NT2/D1 (cell line): ENCODE results near the gene ARRB1.

Source experiments
- DNase-seq: peaks from one replicate; pipeline ENCODE4 v3.0.0-alpha.2; 2011; ENCODE audit warnings: low read depth, low spot score
- H3K27me3 ChIP-seq: 2 replicates; pipeline ENCODE4 v1.6.0; 2011; ENCODE audit warnings: mild to moderate bottlenecking; ENCODE audit not compliant: insufficient read length, insufficient read depth
- H3K36me3 ChIP-seq: 2 replicates; pipeline ENCODE4 v1.6.1; 2011; ENCODE audit warnings: mild to moderate bottlenecking, low read length, mixed read lengths; ENCODE audit not compliant: insufficient read depth, insufficient read length
- H3K4me1 ChIP-seq: 2 replicates; pipeline ENCODE4 v1.5.1; 2011; ENCODE audit not compliant: insufficient read depth, insufficient read length
- H3K4me3 ChIP-seq: 2 replicates; pipeline ENCODE4 v1.5.1; 2011; ENCODE audit warnings: low read depth; ENCODE audit not compliant: insufficient read length
- H3K9ac ChIP-seq: 2 replicates; pipeline ENCODE4 v1.6.0; 2011; ENCODE audit warnings: low read depth; ENCODE audit not compliant: insufficient read length
- H3K9me3 ChIP-seq: 2 replicates; pipeline ENCODE4 v1.5.1; 2011; ENCODE audit warnings: mild to moderate bottlenecking, low read length; ENCODE audit not compliant: insufficient read depth
- SUZ12 ChIP-seq: IDR thresholded peaks from 2 replicates; pipeline ENCODE4 v1.6.1; 2011; ENCODE audit not compliant: insufficient read length, insufficient read depth; ENCODE audit errors: extremely low read depth
- YY1 ChIP-seq: IDR thresholded peaks from 2 replicates; pipeline ENCODE4 v1.6.1; 2011; ENCODE audit not compliant: insufficient read length, insufficient read depth
- ZNF274 ChIP-seq: IDR thresholded peaks from 2 replicates; pipeline ENCODE4 v1.6.1; 2011; ENCODE audit warnings: mild to moderate bottlenecking, low read depth, low read length

The ARRB1 gene

GRCh38 chr11:75264971-75265370 lies 86.5 kb downstream of the ARRB1 start:
- no peaks in the 10 kb centered on the region for H3K9me3 ChIP-seq
- no peak overlapping the region for H3K9ac ChIP-seq
- H3K4me3 ChIP-seq: no peak overlapping the region
- H3K4me1 ChIP-seq: peaks cover 7% of the 10 kb centered on the region
- no peaks in the 10 kb centered on the region for H3K27me3 ChIP-seq
- TF ChIP-seq SUZ12: no peak
- no peak for TF ChIP-seq ZNF274
- TF ChIP-seq YY1: no peak
- no peak for DNase-seq
- peaks cover 53% of the 10 kb centered on the region for H3K36me3 ChIP-seq

GRCh38 chr11:75264356-75264755 lies 87.1 kb downstream of the ARRB1 start:
- Histone ChIP-seq H3K4me3 (no peak overlapping the region), H3K9me3 (no peaks in the 10 kb centered on the region), H3K9ac (no peak overlapping the region), H3K4me1 (peaks cover 7% of the 10 kb centered on the region), H3K36me3 (peaks cover 46% of the 10 kb centered on the region), H3K27me3 (no peaks in the 10 kb centered on the region)
- TF ChIP-seq YY1 (no peak), ZNF274 (no peak), SUZ12 (no peak)
- DNase-seq: no peak

- no peak for DNase-seq
- Histone ChIP-seq H3K9me3 (no peaks in the 10 kb centered on the region), H3K9ac (no peak overlapping the region), H3K36me3 (peaks cover 42% of the 10 kb centered on the region), H3K4me1 (peaks cover 7% of the 10 kb centered on the region), H3K4me3 (no peak overlapping the region), H3K27me3 (no peaks in the 10 kb centered on the region)
- TF ChIP-seq SUZ12 (no peak), YY1 (no peak), ZNF274 (no peak)
Measured at GRCh38 chr11:75263944-75264349, 87.5 kb downstream of the ARRB1 start.

- TF ChIP-seq YY1: no peak
- TF ChIP-seq ZNF274: no peak
- TF ChIP-seq SUZ12: no peak
- DNase-seq: no peak
- Histone ChIP-seq H3K27me3 (no peaks in the 10 kb centered on the region), H3K4me3 (no peak overlapping the region), H3K36me3 (peaks cover 37% of the 10 kb centered on the region), H3K9me3 (no peaks in the 10 kb centered on the region), H3K9ac (no peak overlapping the region), H3K4me1 (peaks cover 7% of the 10 kb centered on the region)
Measured at GRCh38 chr11:75262961-75263852, 88.3 kb downstream of the ARRB1 start.

GRCh38 chr11:75262436-75262835 lies 89.0 kb downstream of the ARRB1 start:
- Histone ChIP-seq H3K4me3 (no peak overlapping the region), H3K27me3 (no peaks in the 10 kb centered on the region), H3K9ac (no peak overlapping the region), H3K4me1 (peaks cover 7% of the 10 kb centered on the region), H3K9me3 (no peaks in the 10 kb centered on the region), H3K36me3 (peaks cover 32% of the 10 kb centered on the region)
- TF ChIP-seq SUZ12: no peak
- TF ChIP-seq YY1: no peak
- TF ChIP-seq ZNF274: no peak
- DNase-seq: no peak

GRCh38 chr11:75261902-75262361 lies 89.5 kb downstream of the ARRB1 start:
- Histone ChIP-seq H3K9ac (no peak overlapping the region), H3K9me3 (no peaks in the 10 kb centered on the region), H3K27me3 (no peaks in the 10 kb centered on the region), H3K4me3 (no peak overlapping the region), H3K4me1 (peaks cover 7% of the 10 kb centered on the region), H3K36me3 (peaks cover 27% of the 10 kb centered on the region)
- TF ChIP-seq SUZ12 (no peak), ZNF274 (no peak), YY1 (no peak)
- no peak for DNase-seq

GRCh38 chr11:75260396-75261170 lies 90.9 kb downstream of the ARRB1 start:
- Histone ChIP-seq H3K4me3 (no peak overlapping the region), H3K36me3 (peaks cover 14% of the 10 kb centered on the region), H3K9ac (no peak overlapping the region), H3K4me1 (peaks cover 7% of the 10 kb centered on the region), H3K9me3 (no peaks in the 10 kb centered on the region), H3K27me3 (no peaks in the 10 kb centered on the region)
- TF ChIP-seq YY1: no peak
- no peak for TF ChIP-seq SUZ12
- TF ChIP-seq ZNF274: no peak
- DNase-seq: no peak

GRCh38 chr11:75254326-75254725 lies 97.1 kb downstream of the ARRB1 start:
- no peak for DNase-seq
- peaks cover 11% of the 10 kb centered on the region; the same call in 1 of the 2 replicates for H3K9me3 ChIP-seq
- H3K4me1 ChIP-seq: no peaks in the 10 kb centered on the region
- no peaks in the 10 kb centered on the region for H3K36me3 ChIP-seq
- H3K27me3 ChIP-seq: no peaks in the 10 kb centered on the region
- TF ChIP-seq ZNF274 (no peak), YY1 (no peak), SUZ12 (no peak)
- no peak overlapping the region for H3K4me3 ChIP-seq
- H3K9ac ChIP-seq: no peak overlapping the region
